ENCODE measurements around the gene GLI3.

GRCh38 chr7:42145539-42145938 lies 91.5 kb downstream of the GLI3 start:
- no peak for TF ChIP-seq POLR2A (IDR thresholded peaks at IDR 0.05)
- TF ChIP-seq, protein P1, sequence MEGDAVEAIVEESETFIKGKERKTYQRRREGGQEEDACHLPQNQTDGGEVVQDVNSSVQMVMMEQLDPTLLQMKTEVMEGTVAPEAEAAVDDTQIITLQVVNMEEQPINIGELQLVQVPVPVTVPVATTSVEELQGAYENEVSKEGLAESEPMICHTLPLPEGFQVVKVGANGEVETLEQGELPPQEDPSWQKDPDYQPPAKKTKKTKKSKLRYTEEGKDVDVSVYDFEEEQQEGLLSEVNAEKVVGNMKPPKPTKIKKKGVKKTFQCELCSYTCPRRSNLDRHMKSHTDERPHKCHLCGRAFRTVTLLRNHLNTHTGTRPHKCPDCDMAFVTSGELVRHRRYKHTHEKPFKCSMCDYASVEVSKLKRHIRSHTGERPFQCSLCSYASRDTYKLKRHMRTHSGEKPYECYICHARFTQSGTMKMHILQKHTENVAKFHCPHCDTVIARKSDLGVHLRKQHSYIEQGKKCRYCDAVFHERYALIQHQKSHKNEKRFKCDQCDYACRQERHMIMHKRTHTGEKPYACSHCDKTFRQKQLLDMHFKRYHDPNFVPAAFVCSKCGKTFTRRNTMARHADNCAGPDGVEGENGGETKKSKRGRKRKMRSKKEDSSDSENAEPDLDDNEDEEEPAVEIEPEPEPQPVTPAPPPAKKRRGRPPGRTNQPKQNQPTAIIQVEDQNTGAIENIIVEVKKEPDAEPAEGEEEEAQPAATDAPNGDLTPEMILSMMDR (IDR thresholded peaks at IDR 0.05), result no peak

Data from stomach (tissue), 4 donors.